PC-9 (cell line): ENCODE results near the gene CRLF3. TPM values are rescaled to one million over a fixed set of nuclear protein-coding genes. Genes with fewer than 3 reads are reported as not detected.

ENCODE experiments used
- BruUV-seq: library from RNA; stranded (reverse); fragments of 400-500 nt; replicated peaks from 2 replicates; lab custom pipeline; 2021; lab: Mats Ljungman, UMichigan
- CTCF ChIA-PET: fragments of 300-600 bp; sonication (Branson Sonifier 250); formaldehyde crosslinking; loops from one replicate; lab custom pipeline; 2022; ENCODE audit warnings: antibody characterized with exemption; lab: Charles Lee
- POLR2A ChIA-PET: fragments of 300-600 bp; sonication (Branson Sonifier 250); formaldehyde crosslinking; loops from one replicate; lab custom pipeline; 2022; ENCODE audit warnings: antibody characterized with exemption; ENCODE audit not compliant: unreplicated experiment; lab: Charles Lee
- DNase-seq, 2 experiments: peaks; one replicate each; pipeline versions ENCODE4 v3.0.0 to v3.0.0-alpha.2; 2015 to 2022; ENCODE audit warnings: mixed read lengths in 1 of 2
- H2AFZ ChIP-seq: fragments of 200-600 bp; sonication (generic); 2 replicates; pipeline ENCODE4 v1.8.1; 2017; ENCODE audit warnings: antibody characterized with exemption
- H3F3A ChIP-seq: fragments of 200-600 bp; sonication (generic); 2 replicates; pipeline ENCODE4 v1.8.1; 2017; ENCODE audit warnings: antibody characterized with exemption, mild to moderate bottlenecking, low read depth; ENCODE audit not compliant: insufficient read depth
- H3K27ac ChIP-seq: fragments of 200-600 bp; sonication (generic); 2 replicates; pipeline ENCODE4 v1.6.1; 2016; ENCODE audit warnings: mixed run types
- H3K27me3 ChIP-seq: fragments of 200-600 bp; sonication (generic); 2 replicates; pipeline ENCODE4 v1.6.1; 2016; ENCODE audit warnings: low read depth, mixed run types; ENCODE audit not compliant: insufficient read depth
- H3K36me3 ChIP-seq: fragments of 200-600 bp; sonication (generic); 2 replicates; pipeline ENCODE4 v1.6.1; 2016; ENCODE audit warnings: low read depth, mixed run types
- H3K4me1 ChIP-seq: fragments of 200-600 bp; sonication (generic); replicated peaks from 2 replicates; pipeline ENCODE4 v1.6.1; 2016; ENCODE audit warnings: mixed run types; ENCODE audit not compliant: insufficient read depth
- H3K4me2 ChIP-seq: fragments of 200-600 bp; sonication (generic); 2 replicates; pipeline ENCODE4 v1.6.1; 2017; ENCODE audit warnings: mixed run types
- H3K4me3 ChIP-seq: fragments of 200-600 bp; sonication (generic); 2 replicates; pipeline ENCODE4 v1.6.1; 2016; ENCODE audit warnings: mixed run types
- H3K79me2 ChIP-seq: fragments of 200-600 bp; sonication (generic); 2 replicates; pipeline ENCODE4 v1.6.1; 2017; ENCODE audit warnings: low read depth, mixed run types
- H3K9me2 ChIP-seq: fragments of 200-600 bp; sonication (generic); 2 replicates; pipeline ENCODE4 v1.8.1; 2017; ENCODE audit warnings: mild to moderate bottlenecking; ENCODE audit not compliant: insufficient read depth
- H3K9me3 ChIP-seq: fragments of 200-600 bp; sonication (generic); 2 replicates; pipeline ENCODE4 v1.8.1; 2016; ENCODE audit warnings: low read depth; ENCODE audit not compliant: insufficient read depth
- H4K20me1 ChIP-seq: fragments of 200-600 bp; sonication (generic); 2 replicates; pipeline ENCODE4 v1.8.1; 2017; ENCODE audit not compliant: insufficient read depth
- EZH2 ChIP-seq: fragments of 200-600 bp; sonication (generic); IDR thresholded peaks from 2 replicates; pipeline ENCODE4 v1.8.0; 2017; ENCODE audit warnings: antibody characterized with exemption, low read depth
- intact Hi-C: fragments of 100-400 bp; cut with micrococcal nuclease; formaldehyde crosslinking; loops from one replicate; pipeline ENCODE4 v1.10.0; 2022; ENCODE audit not compliant: unreplicated experiment
- total RNA-seq: library from RNA; stranded (reverse); gene quantifications from 2 replicates; pipeline ENCODE4 v1.2.3, GENCODE V29; 2021
- TF ChIP-seq, protein P1 (sequence below): fragments of 200-600 bp; sonication (generic); conservative IDR thresholded peaks from 2 replicates; pipeline ENCODE4 v1.6.1; 2017; ENCODE audit warnings: mixed run types, antibody characterized with exemption, mild to moderate bottlenecking, moderate library complexity

The CRLF3 gene
- total RNA-seq, 1 experiment from 2014 or later: 12.9 TPM

DNA sequence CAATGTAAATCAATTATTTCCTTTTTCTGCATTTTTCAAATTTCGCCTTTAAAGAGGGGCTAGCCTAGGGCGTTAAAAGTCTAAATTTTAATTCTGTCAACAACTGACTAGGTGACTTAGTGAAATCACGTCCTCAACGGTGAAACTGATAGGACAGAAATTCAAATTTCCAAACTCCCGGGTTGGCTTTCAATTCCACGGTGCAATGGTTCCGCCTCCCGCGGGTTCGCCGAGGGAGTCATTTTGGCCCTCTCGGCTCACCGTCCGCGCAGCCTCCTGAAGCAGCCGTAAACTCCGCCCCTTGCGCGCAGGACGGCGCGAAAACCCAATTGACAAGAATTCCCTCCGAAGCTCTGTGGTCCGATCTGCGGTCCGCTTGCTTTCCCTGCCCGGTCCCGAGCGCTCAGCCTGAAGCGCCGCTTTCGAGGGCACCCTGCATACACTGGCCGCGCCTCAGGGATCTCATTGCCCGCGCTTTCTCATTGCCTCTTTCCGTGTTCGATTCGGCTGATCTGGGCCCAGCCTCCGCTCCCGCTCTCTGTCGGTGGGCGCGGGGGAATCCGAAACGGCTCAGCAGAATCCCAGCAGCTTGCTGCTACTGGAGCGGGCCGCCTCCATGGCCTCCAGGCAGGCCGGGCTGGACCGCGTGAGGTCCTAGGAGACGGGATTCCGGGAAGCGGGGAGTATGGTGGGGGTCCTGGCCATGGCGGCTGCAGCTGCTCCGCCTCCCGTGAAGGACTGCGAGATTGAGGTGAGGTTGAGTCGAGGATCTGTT is 7.4 kb upstream of the CRLF3 start, which contains the start of gene ATAD5:
ATAD5 (plus strand) TSS at position 304 of the 775 bp plus-strand sequence; CDS start at position 686, 382 bp downstream.
- Histone ChIP-seq H2AFZ (peak within 1 kb of the TSS; percentile 96), H3K79me2 (peaks cover 37% of the 10 kb centered on the region), H3K9me3 (no peaks in the 10 kb centered on the region), H3K27ac (peak within 1 kb of the TSS; percentile 35; the same call in 1 of the 2 replicates), H3K4me2 (peak within 1 kb of the TSS; percentile 93), H3K9me2 (no peaks in the 10 kb centered on the region), H3K27me3 (no peaks in the 10 kb centered on the region), H3K4me1 (peaks cover 20% of the 10 kb centered on the region), H4K20me1 (no peaks in the 10 kb centered on the region), H3F3A (no peaks in the 10 kb centered on the region; the same call in none of the 2 replicates), H3K36me3 (no peaks in the 10 kb centered on the region), H3K4me3 (peak within 1 kb of the TSS; percentile 79)
- TSS peak; percentile 58 for BruUV-seq
- peak; percentile 73 to 86 for DNase-seq
- ChIA-PET POLR2A (interaction anchor here (0.5 to 0.7 kb wide), 2 partner anchors 22 to 465 kb away, joined by 3 to 4 read pairs; no protein-coding TSS in a partner anchor), CTCF (interaction anchor here (0.6 to 0.9 kb wide), 2 partner anchors 11 to 333 kb away, joined by 3 to 4 read pairs; no protein-coding TSS in a partner anchor)
- intact Hi-C loops: no loop called here
- TF ChIP-seq, protein P1, sequence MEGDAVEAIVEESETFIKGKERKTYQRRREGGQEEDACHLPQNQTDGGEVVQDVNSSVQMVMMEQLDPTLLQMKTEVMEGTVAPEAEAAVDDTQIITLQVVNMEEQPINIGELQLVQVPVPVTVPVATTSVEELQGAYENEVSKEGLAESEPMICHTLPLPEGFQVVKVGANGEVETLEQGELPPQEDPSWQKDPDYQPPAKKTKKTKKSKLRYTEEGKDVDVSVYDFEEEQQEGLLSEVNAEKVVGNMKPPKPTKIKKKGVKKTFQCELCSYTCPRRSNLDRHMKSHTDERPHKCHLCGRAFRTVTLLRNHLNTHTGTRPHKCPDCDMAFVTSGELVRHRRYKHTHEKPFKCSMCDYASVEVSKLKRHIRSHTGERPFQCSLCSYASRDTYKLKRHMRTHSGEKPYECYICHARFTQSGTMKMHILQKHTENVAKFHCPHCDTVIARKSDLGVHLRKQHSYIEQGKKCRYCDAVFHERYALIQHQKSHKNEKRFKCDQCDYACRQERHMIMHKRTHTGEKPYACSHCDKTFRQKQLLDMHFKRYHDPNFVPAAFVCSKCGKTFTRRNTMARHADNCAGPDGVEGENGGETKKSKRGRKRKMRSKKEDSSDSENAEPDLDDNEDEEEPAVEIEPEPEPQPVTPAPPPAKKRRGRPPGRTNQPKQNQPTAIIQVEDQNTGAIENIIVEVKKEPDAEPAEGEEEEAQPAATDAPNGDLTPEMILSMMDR: no peak
- no peak for TF ChIP-seq EZH2

DNA sequence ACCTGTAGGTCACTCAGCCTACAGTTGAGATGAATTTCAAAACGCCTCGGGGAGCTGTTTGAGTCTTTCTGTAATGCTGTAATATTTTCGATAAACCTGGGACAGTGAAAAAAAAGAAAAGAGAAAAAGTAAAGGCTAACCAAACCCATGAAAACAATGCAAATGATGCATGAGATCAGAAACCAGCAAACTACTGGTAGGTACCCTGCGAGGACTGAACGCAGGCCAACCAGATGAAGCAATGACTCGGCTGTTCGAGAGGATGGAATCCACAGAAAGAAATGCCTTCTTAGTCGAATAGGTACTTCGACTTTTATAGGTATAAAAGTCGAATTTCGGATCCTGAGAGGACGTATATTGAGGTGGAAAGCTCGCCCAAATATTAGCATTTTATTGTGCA is 6.8 kb upstream of the CRLF3 start:
- BruUV-seq: TSS peak; percentile 61

DNA sequence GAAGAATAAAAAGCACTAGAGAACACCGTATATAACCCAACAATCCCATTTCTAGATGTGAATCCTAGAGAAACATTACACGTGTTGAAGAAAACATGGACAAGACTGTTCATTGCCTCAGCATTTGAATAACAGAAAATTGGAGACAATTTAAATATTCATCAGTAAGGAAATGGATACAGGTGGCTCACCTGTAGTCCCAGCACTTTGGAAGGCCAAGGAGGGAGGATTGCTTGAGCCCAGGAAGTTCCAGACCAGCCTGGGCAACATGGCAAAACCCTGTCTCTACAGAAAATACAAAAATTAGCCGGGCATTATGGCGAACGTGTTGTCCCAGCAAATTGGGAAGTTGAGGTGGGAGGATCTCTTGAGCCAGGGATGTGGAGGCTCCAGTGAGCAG is 4.5 kb upstream of the CRLF3 start:
- no peak overlapping the region for H3K4me3 ChIP-seq
- intact Hi-C loops: no loop called here
- BruUV-seq: no TSS peak
- POLR2A ChIA-PET: no interaction called here
- peaks cover 42% of the 10 kb centered on the region for H3K4me1 ChIP-seq
- H3K27me3 ChIP-seq: no peaks in the 10 kb centered on the region
- H3K4me2 ChIP-seq: no peak overlapping the region
- CTCF ChIA-PET: no interaction called here
- H3K79me2 ChIP-seq: peaks cover 26% of the 10 kb centered on the region
- no peaks in the 10 kb centered on the region for H3K36me3 ChIP-seq
- no peak overlapping the region for H3K27ac ChIP-seq
- TF ChIP-seq EZH2: no peak
- TF ChIP-seq, protein P1: no peak
- peaks cover 13% of the 10 kb centered on the region; the same call in 1 of the 2 replicates for H3F3A ChIP-seq
- no peak overlapping the region for H2AFZ ChIP-seq
- DNase-seq: no peak
- H3K9me2 ChIP-seq: no peaks in the 10 kb centered on the region
- no peaks in the 10 kb centered on the region for H4K20me1 ChIP-seq
- H3K9me3 ChIP-seq: no peaks in the 10 kb centered on the region

More for the DNA sequence above, 6.8 kb upstream of the CRLF3 start:
- peaks cover 6% of the 10 kb centered on the region for H3F3A ChIP-seq
- H2AFZ ChIP-seq: peak overlapping the region; percentile 96
- no peak for DNase-seq
- no peaks in the 10 kb centered on the region for H3K36me3 ChIP-seq
- ChIA-PET POLR2A (interaction anchor here (0.6 kb wide), 1 partner anchor 587 kb away, joined by 4 read pairs; no protein-coding TSS in a partner anchor), CTCF (interaction anchor here (0.9 kb wide), 1 partner anchor 334 kb away, joined by 3 read pairs; no protein-coding TSS in a partner anchor)
- intact Hi-C loops: no loop called here
- H3K9me3 ChIP-seq: no peaks in the 10 kb centered on the region
- H3K4me2 ChIP-seq: peak overlapping the region; percentile 93
- H3K27ac ChIP-seq: peak overlapping the region; percentile 35; the same call in 1 of the 2 replicates
- H3K4me3 ChIP-seq: peak overlapping the region; percentile 79
- peaks cover 26% of the 10 kb centered on the region for H3K4me1 ChIP-seq
- H3K27me3 ChIP-seq: no peaks in the 10 kb centered on the region
- peaks cover 37% of the 10 kb centered on the region for H3K79me2 ChIP-seq
- H4K20me1 ChIP-seq: no peaks in the 10 kb centered on the region
- H3K9me2 ChIP-seq: no peaks in the 10 kb centered on the region
- no peak for TF ChIP-seq EZH2
- TF ChIP-seq, protein P1: no peak
